ENCODE results near the gene EXOSC7. TPM values are rescaled to one million over a fixed set of nuclear protein-coding genes. Genes with fewer than 3 reads are reported as not detected.

The EXOSC7 gene
- total RNA-seq, 2 donors from 2014 or later = 43.3 to 45.9 TPM

DNA sequence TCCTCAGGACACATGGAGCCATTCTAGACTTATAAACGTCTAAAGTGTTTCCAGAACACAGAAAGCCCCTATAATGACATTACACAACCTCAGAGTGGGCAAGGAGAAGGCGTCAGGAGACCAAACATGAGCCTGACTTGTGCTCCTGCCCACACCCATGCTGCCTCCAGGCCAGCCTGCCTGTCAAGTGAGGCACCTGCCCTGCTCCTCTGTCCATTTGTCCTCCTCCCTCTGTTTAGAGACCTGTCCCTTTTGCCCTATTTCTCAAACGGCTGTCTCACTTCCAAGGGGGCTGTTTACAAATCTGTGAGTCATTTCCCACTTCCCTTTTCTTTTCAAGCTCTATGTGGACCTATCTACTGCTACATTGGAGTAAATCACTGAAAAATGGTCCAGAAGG is 21.1 kb upstream of the EXOSC7 start:
- TF ChIP-seq, protein P1, sequence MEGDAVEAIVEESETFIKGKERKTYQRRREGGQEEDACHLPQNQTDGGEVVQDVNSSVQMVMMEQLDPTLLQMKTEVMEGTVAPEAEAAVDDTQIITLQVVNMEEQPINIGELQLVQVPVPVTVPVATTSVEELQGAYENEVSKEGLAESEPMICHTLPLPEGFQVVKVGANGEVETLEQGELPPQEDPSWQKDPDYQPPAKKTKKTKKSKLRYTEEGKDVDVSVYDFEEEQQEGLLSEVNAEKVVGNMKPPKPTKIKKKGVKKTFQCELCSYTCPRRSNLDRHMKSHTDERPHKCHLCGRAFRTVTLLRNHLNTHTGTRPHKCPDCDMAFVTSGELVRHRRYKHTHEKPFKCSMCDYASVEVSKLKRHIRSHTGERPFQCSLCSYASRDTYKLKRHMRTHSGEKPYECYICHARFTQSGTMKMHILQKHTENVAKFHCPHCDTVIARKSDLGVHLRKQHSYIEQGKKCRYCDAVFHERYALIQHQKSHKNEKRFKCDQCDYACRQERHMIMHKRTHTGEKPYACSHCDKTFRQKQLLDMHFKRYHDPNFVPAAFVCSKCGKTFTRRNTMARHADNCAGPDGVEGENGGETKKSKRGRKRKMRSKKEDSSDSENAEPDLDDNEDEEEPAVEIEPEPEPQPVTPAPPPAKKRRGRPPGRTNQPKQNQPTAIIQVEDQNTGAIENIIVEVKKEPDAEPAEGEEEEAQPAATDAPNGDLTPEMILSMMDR (IDR thresholded peaks at IDR 0.05) = no peak
- no peak overlapping the region for H3K27ac ChIP-seq

DNA sequence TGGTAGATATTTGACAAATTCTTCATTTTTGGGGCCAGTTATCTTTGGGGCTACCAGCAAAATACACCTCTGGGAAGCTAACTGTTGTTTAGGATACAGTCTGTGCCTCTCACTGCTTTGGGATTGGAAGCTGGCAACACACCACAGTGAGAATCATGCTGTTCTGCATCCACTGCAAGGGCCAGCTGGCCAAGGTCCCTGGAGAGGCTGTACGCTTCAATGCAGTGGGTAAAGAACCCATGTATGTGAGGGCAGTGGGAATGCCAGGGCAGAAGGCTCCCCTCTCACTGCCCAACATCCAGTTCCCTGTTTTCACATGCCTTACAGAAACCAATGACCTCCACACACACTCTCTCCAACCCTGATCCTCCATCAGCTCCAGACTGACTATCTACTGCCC is 20.1 kb upstream of the EXOSC7 start:
- Histone ChIP-seq H3K9me3 (no peaks in the 10 kb centered on the region), H3K4me1 (ENCODE audit: control insufficient read depth in 1 of 2, low read depth in 2 of 2) (no peaks in the 10 kb centered on the region), H3K27ac (no peak overlapping the region), H3K4me3 (no peak overlapping the region), H3K36me3 (peaks cover 12% of the 10 kb centered on the region), H3K27me3 (replicated peaks; ENCODE audit: insufficient read depth) (no peaks in the 10 kb centered on the region)
- ATAC-seq (ENCODE audit: insufficient number of reproducible peaks, low FRiP score, low read depth) (no peak), DNase-seq (ENCODE audit: low spot score) (no peak)
- TF ChIP-seq, protein P1 (IDR thresholded peaks at IDR 0.05) = no peak

More for the DNA sequence above, 21.1 kb upstream of the EXOSC7 start:
- Histone ChIP-seq H3K4me3 (no peak overlapping the region), H3K9me3 (no peaks in the 10 kb centered on the region), H3K27me3 (replicated peaks; ENCODE audit: insufficient read depth) (no peaks in the 10 kb centered on the region), H3K36me3 (peaks cover 12% of the 10 kb centered on the region), H3K4me1 (ENCODE audit: control insufficient read depth in 1 of 2, low read depth in 2 of 2) (no peaks in the 10 kb centered on the region)
- ATAC-seq (ENCODE audit: insufficient number of reproducible peaks, low FRiP score, low read depth) (no peak), DNase-seq (ENCODE audit: low spot score) (no peak)

DNA sequence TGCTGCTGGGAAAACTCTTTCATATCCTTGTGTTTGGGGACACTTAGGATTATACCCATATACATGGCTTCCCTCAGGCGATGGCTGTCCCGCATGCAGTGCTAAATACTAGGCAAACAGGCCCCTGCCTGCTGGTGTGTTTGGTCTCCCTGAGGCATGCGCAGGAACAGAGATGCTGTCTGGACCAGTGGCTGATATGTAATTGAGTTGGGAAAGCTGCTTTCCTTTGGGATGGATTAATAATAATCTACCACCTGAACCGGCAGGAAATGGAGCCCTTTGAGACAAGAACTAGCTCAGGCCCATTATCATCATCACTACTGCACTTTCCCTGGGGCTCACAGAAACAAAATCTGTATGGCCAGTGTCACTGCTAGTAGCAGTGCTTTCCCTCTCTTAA is 18.1 kb upstream of the EXOSC7 start:
- peaks cover 12% of the 10 kb centered on the region for H3K36me3 ChIP-seq

DNA sequence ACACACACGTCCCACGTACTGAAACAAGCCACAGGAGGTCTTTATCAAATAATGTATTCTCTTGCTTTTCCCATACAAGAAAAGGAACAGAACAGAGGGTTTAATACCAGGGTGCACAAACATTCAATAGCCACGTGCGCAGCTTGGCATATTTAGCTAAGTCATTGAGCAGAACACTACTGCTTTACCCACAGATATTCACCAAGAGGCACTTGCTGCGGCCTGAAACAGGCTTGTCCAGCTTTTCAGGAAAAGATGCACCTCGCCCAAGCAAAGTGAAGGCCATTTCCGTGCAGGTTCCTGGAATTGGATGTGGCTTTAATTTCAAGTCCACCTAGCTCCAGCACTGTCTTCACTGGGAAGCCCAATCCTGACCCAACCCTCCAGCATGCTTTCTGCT is 17.7 kb upstream of the EXOSC7 start:
- Histone ChIP-seq H3K4me1 (ENCODE audit: control insufficient read depth in 1 of 2, low read depth in 2 of 2) (no peaks in the 10 kb centered on the region), H3K27ac (no peak overlapping the region), H3K4me3 (no peak overlapping the region), H3K36me3 (peaks cover 12% of the 10 kb centered on the region), H3K27me3 (replicated peaks; ENCODE audit: insufficient read depth) (no peaks in the 10 kb centered on the region), H3K9me3 (no peaks in the 10 kb centered on the region)
- ATAC-seq (ENCODE audit: insufficient number of reproducible peaks, low FRiP score, low read depth) = no peak
- TF ChIP-seq, protein P1 (IDR thresholded peaks at IDR 0.05) = no peak
- DNase-seq (ENCODE audit: low spot score) = no peak

More for the DNA sequence above, 18.1 kb upstream of the EXOSC7 start:
- Histone ChIP-seq H3K4me1 (ENCODE audit: control insufficient read depth in 1 of 2, low read depth in 2 of 2) (no peaks in the 10 kb centered on the region), H3K4me3 (no peak overlapping the region), H3K27me3 (replicated peaks; ENCODE audit: insufficient read depth) (no peaks in the 10 kb centered on the region), H3K9me3 (no peaks in the 10 kb centered on the region), H3K27ac (no peak overlapping the region)
- DNase-seq (ENCODE audit: low spot score) = no peak
- TF ChIP-seq, protein P1 (IDR thresholded peaks at IDR 0.05) = no peak
- ATAC-seq (ENCODE audit: insufficient number of reproducible peaks, low FRiP score, low read depth) = no peak

DNA sequence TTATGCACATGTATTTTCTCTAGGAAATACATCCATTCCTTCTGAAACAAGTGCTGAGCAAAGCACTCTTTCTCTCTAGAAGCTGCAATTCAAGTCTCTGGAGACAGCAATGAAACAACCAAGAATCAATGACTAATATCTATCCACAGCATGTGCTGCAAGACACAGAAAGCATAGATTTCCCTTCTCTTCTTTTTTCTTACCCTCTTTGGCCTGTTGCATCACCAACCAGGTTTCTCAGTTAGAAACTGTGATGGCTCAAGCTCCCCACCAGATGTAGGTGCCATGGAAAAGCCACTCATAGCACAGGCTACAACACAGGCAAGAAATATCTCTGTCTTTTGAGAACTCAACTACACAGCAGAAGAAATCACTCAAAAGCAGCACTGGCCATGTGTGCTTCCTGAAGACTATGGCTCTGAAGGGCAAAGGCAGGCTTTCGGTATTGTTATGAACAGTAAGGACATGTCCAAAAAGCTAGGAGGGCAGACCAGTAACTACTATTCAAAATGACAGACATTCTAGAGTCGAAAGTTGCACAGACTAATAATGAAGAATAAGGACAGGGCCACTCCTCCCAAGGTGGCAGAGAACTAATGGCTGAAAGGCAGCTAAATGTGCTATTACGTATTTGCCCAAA is 15.5 kb upstream of the EXOSC7 start:
- Histone ChIP-seq H3K27me3 (replicated peaks; ENCODE audit: insufficient read depth) (no peaks in the 10 kb centered on the region), H3K4me1 (ENCODE audit: control insufficient read depth in 1 of 2, low read depth in 2 of 2) (no peaks in the 10 kb centered on the region), H3K27ac (no peak overlapping the region), H3K36me3 (peaks cover 12% of the 10 kb centered on the region), H3K4me3 (no peak overlapping the region), H3K9me3 (no peaks in the 10 kb centered on the region)
- DNase-seq (ENCODE audit: low spot score) = no peak
- TF ChIP-seq, protein P1 (IDR thresholded peaks at IDR 0.05) = no peak
- no peak for ATAC-seq (ENCODE audit: insufficient number of reproducible peaks, low FRiP score, low read depth)

Measured in thoracic aorta (tissue), 2 donors.